HCT116 (cell line): Measurements from ENCODE around the gene CRCP. TPM values are rescaled to one million over a fixed set of nuclear protein-coding genes. Genes with fewer than 3 reads are reported as not detected.

Experiments used
- ATAC-seq: fragments of 200-7000 bp; cut with Tn5 transposase; 2 replicates; pipeline ENCODE4 v1.9.1; 2020; ENCODE audit warnings: mild to moderate bottlenecking, moderate library complexity
- BruUV-seq: library from RNA; stranded (reverse); fragments of 400-500 nt; replicated peaks from 2 replicates; lab custom pipeline; 2021; lab: Mats Ljungman, UMichigan
- CTCF ChIA-PET: fragments of 300-600 bp; sonication (Branson Sonifier 250); formaldehyde crosslinking; loops from one replicate; lab custom pipeline; 2021; ENCODE audit warnings: antibody characterized with exemption; lab: Charles Lee
- POLR2A ChIA-PET: fragments of 300-600, 350-600 bp; sonication (Branson Sonifier 250); formaldehyde crosslinking; loops from one replicate; lab custom pipeline; 2021; ENCODE audit warnings: antibody characterized with exemption; lab: Charles Lee
- RAD21 ChIA-PET, 2 experiments: fragments of 300-600 bp; sonication (Branson Sonifier 250); formaldehyde crosslinking; loops; one replicate each; lab custom pipeline; 2023; ENCODE audit warnings: low total read pairs in 2 of 2; ENCODE audit not compliant: uncharacterized antibody in 2 of 2, unreplicated experiment in 2 of 2, low non-redundant PET in 1 of 2; lab: Charles Lee
- DNase-seq: peaks from one replicate; pipeline ENCODE4 v3.0.0-alpha.2; 2010; ENCODE audit warnings: low read depth, low spot score
- H2AFZ ChIP-seq: fragments of 200-600 bp; shearing (Covaris generic), sonication (generic); 2 replicates; pipeline ENCODE4 v1.6.1; 2017; ENCODE audit warnings: low read depth, mixed run types, mixed read lengths, antibody characterized with exemption, low read length; ENCODE audit not compliant: poor library complexity, severe bottlenecking
- H3K27ac ChIP-seq: 2 replicates; pipeline ENCODE4 v1.5.1; 2012; ENCODE audit warnings: low read depth, low read length
- H3K27me3 ChIP-seq: fragments of 200-600 bp; sonication (generic); 2 replicates; pipeline ENCODE4 v1.6.1; 2016; ENCODE audit warnings: mixed run types, low read length, mixed read lengths; ENCODE audit not compliant: insufficient read depth
- H3K36me3 ChIP-seq, 2 experiments: fragments of 200-500 bp in 1 of 2; fragments of 200-600 bp in 1 of 2; sonication (Bioruptor generic) in 1 of 2; sonication (generic) in 1 of 2; 2 replicates each; pipeline versions ENCODE4 v1.5.1 to v1.6.1; 2014 to 2016; ENCODE audit warnings: low read length in 2 of 2, inconsistent platforms in 1 of 2, mixed read lengths in 1 of 2, mixed run types in 1 of 2; ENCODE audit not compliant: insufficient read depth in 2 of 2, control insufficient read depth in 1 of 2
- H3K4me1 ChIP-seq, 2 experiments: fragments of 200-600 bp in 1 of 2; sonication (generic) in 1 of 2; 2 replicates each; pipeline versions ENCODE4 v1.5.1 to v1.6.1; 2012 to 2017; ENCODE audit warnings: low read length in 2 of 2, inconsistent platforms in 1 of 2, mild to moderate bottlenecking in 1 of 2, mixed read lengths in 1 of 2, mixed run types in 1 of 2, moderate library complexity in 1 of 2; ENCODE audit not compliant: insufficient read depth in 2 of 2, control insufficient read depth in 1 of 2
- H3K4me2 ChIP-seq: fragments of 200-600 bp; sonication (generic); 2 replicates; pipeline ENCODE4 v1.6.1; 2017; ENCODE audit warnings: mixed run types, low read length, mixed read lengths
- H3K4me3 ChIP-seq, 2 experiments: fragments of 200-600 bp in 1 of 2; sonication (generic) in 1 of 2; replicated peaks in 1 of 2; 2 replicates each; pipeline ENCODE4 v1.5.1; 2011 to 2016; ENCODE audit warnings: low read length in 2 of 2, control low read depth in 1 of 2, low read depth in 1 of 2, mild to moderate bottlenecking in 1 of 2, mixed read lengths in 1 of 2, mixed run types in 1 of 2
- H3K79me2 ChIP-seq: fragments of 200-600 bp; sonication (generic); 2 replicates; pipeline ENCODE4 v1.6.1; 2017; ENCODE audit warnings: mild to moderate bottlenecking, mixed run types, low read length, moderate library complexity, mixed read lengths; ENCODE audit not compliant: insufficient read depth
- H3K9ac ChIP-seq: fragments of 200-600 bp; sonication (generic); 2 replicates; pipeline ENCODE4 v1.6.1; 2016; ENCODE audit warnings: low read length, mixed read lengths
- H3K9me2 ChIP-seq: fragments of 200-600 bp; sonication (generic), shearing (Covaris generic); 2 replicates; pipeline ENCODE4 v1.6.1; 2017; ENCODE audit warnings: mixed run types, mild to moderate bottlenecking, moderate library complexity; ENCODE audit not compliant: insufficient read depth
- H3K9me3 ChIP-seq, 2 experiments: fragments of 200-500 bp in 1 of 2; fragments of 200-600 bp in 1 of 2; sonication (Bioruptor generic) in 1 of 2; sonication (generic) in 1 of 2; 2 replicates each; pipeline ENCODE4 v1.6.1; 2014 to 2017; ENCODE audit warnings: low read length in 2 of 2, mixed read lengths in 2 of 2, inconsistent platforms in 1 of 2, low read depth in 1 of 2, mild to moderate bottlenecking in 1 of 2, mixed run types in 1 of 2, moderate library complexity in 1 of 2; ENCODE audit not compliant: control insufficient read depth in 1 of 2, insufficient read depth in 1 of 2
- H4K20me1 ChIP-seq: fragments of 200-600 bp; sonication (generic), shearing (Covaris generic); 2 replicates; pipeline ENCODE4 v1.6.1; 2017; ENCODE audit warnings: mixed run types, mild to moderate bottlenecking, moderate library complexity; ENCODE audit not compliant: insufficient read depth
- ATF3 ChIP-seq: IDR thresholded peaks from 2 replicates; pipeline ENCODE4 v1.6.1; 2012
- CEBPB ChIP-seq: IDR thresholded peaks from 2 replicates; pipeline ENCODE4 v1.6.1; 2012; ENCODE audit warnings: low read depth
- CTCF ChIP-seq, 3 experiments: fragments of 200-600 bp in 1 of 3; sonication (generic) in 1 of 3; IDR thresholded peaks in 2 of 3; conservative IDR thresholded peaks in 1 of 3; 2 replicates each; pipeline ENCODE4 v1.5.1; 2012 to 2017; ENCODE audit warnings: low read depth in 2 of 3, low read length in 2 of 3, antibody characterized with exemption in 1 of 3, borderline replicate concordance in 1 of 3, control low read depth in 1 of 3, mild to moderate bottlenecking in 1 of 3, mixed read lengths in 1 of 3, mixed run types in 1 of 3, moderate library complexity in 1 of 3; ENCODE audit not compliant: insufficient read depth in 1 of 3
- ELF1 ChIP-seq: IDR thresholded peaks from 2 replicates; pipeline ENCODE4 v1.6.1; 2012; ENCODE audit warnings: low read depth, borderline replicate concordance
- EZH2phosphoT487 ChIP-seq: fragments of 200-600 bp; IDR thresholded peaks from 2 replicates; pipeline ENCODE4 v1.6.1; 2018; ENCODE audit warnings: antibody characterized with exemption, borderline replicate concordance
- FOSL1 ChIP-seq: IDR thresholded peaks from 2 replicates; pipeline ENCODE4 v1.6.1; 2012; ENCODE audit warnings: low read depth
- JUND ChIP-seq: IDR thresholded peaks from 2 replicates; pipeline ENCODE4 v1.6.1; 2012
- MAX ChIP-seq: IDR thresholded peaks from 2 replicates; pipeline ENCODE4 v1.6.1; 2012
- REST ChIP-seq: IDR thresholded peaks from 2 replicates; pipeline ENCODE4 v1.6.1; 2012; ENCODE audit warnings: low read depth
- SP1 ChIP-seq: IDR thresholded peaks from 2 replicates; pipeline ENCODE4 v1.6.1; 2012; ENCODE audit warnings: low read depth
- SRF ChIP-seq: IDR thresholded peaks from 2 replicates; pipeline ENCODE4 v1.6.1; 2012; ENCODE audit warnings: low read depth
- TCF7L2 ChIP-seq: IDR thresholded peaks from 2 replicates; pipeline ENCODE4 v1.7.0; 2011; ENCODE audit warnings: borderline replicate concordance, inconsistent platforms; ENCODE audit not compliant: insufficient read depth, insufficient read length; ENCODE audit errors: extremely low read depth
- ZBTB33 ChIP-seq: IDR thresholded peaks from 2 replicates; pipeline ENCODE4 v1.6.1; 2011; ENCODE audit warnings: mild to moderate bottlenecking, low read length, moderate library complexity; ENCODE audit not compliant: insufficient replicate concordance; ENCODE audit errors: extremely low read depth
- ZNF274 ChIP-seq: fragments of 200-500 bp; sonication (Bioruptor generic); IDR thresholded peaks from 2 replicates; pipeline ENCODE4 v1.6.1; 2014; ENCODE audit warnings: mild to moderate bottlenecking, low read depth, low read length, inconsistent platforms
- intact Hi-C: fragments of 100-400 bp; cut with micrococcal nuclease; formaldehyde crosslinking; loops from 2 replicates; pipeline ENCODE4 v1.10.0; 2022
- total RNA-seq: library from RNA; stranded (reverse); gene quantifications from one replicate; pipeline ENCODE4 v1.2.1, GENCODE V29; 2021; ENCODE audit not compliant: unreplicated experiment

CRCP gene
- total RNA-seq, 1 experiment from 2014 or later, result 28.4 TPM

- TF ChIP-seq JUND, result no peak
- TF ChIP-seq SRF, result no peak
- TF ChIP-seq, all 23 proteins: peak for 0
Measured at GRCh38 chr7:66150471-66150870, 35.8 kb downstream of the CRCP start (continued).

GRCh38 chr7:66152371-66153191 is 37.9 kb downstream of the CRCP start:
- no peaks in the 10 kb centered on the region for H4K20me1 ChIP-seq
- DNase-seq, result no peak
- ChIA-PET CTCF (no interaction called here), RAD21 (no interaction called here), POLR2A (no interaction called here)
- no TSS peak for BruUV-seq
- ATAC-seq, result no peak
- no peak for TF ChIP-seq REST
- no peak for TF ChIP-seq CEBPB
- no peak for TF ChIP-seq MAX
- no peak for TF ChIP-seq CTCF (IDR thresholded peaks at IDR 0.05 in 2 of 3, conservative IDR thresholded peaks at IDR 0.05 in 1 of 3; ENCODE audit: borderline replicate concordance in 1 of 3, insufficient read depth in 1 of 3, low read depth in 2 of 3, low read length in 2 of 3)
- no peak for TF ChIP-seq ELF1
- TF ChIP-seq EZH2phosphoT487, result no peak
- TF ChIP-seq ZBTB33, result no peak
- no peak for TF ChIP-seq SP1
- TF ChIP-seq FOSL1, result no peak
- no peak for TF ChIP-seq TCF7L2
- TF ChIP-seq ZNF274, result no peak
- no peak for TF ChIP-seq SRF
- TF ChIP-seq ATF3, result no peak
- H3K4me1 ChIP-seq, result peaks cover 62 to 68% of the 10 kb centered on the region in 2 experiments
- peaks cover 8 to 35% of the 10 kb centered on the region in 2 experiments for H3K36me3 ChIP-seq
- no peaks in the 10 kb centered on the region for H3K9me3 ChIP-seq
- intact Hi-C loops, result loop anchor here (10.0 kb wide), 1 partner anchor 118 kb away; no protein-coding TSS in a partner anchor
- no peak overlapping the region for H3K4me3 ChIP-seq
- H3K9me2 ChIP-seq, result no peaks in the 10 kb centered on the region
- H3K27me3 ChIP-seq, result no peaks in the 10 kb centered on the region
- H3K27ac ChIP-seq, result peak overlapping the region; percentile 57
- H3K4me2 ChIP-seq, result peak overlapping the region; percentile 22; the same call in 1 of the 2 replicates
- H2AFZ ChIP-seq, result no peak overlapping the region
- peaks cover 35% of the 10 kb centered on the region for H3K79me2 ChIP-seq
- no peak overlapping the region for H3K9ac ChIP-seq
